Effector CD4-positive, alpha-beta T cell (primary cell): ENCODE data around the gene RABGAP1L.
"Not testable (repeated sequence)": the region's sequence is repeated elsewhere in the genome, so short reads cannot be mapped to it uniquely, and the experiment has no call there.

Experiments used
- DNase-seq: peaks from one replicate; pipeline ENCODE4 v3.0.0-alpha.2; 2020

The RABGAP1L gene

GRCh38 chr1:174397261-174397660 is 237.9 kb downstream of the RABGAP1L start:
- no peak for DNase-seq

GRCh38 chr1:174398246-174398645 is 238.9 kb downstream of the RABGAP1L start:
- DNase-seq: no peak

GRCh38 chr1:174399211-174399610 is 239.9 kb downstream of the RABGAP1L start:
- no peak for DNase-seq

- no peak for DNase-seq
Observed at GRCh38 chr1:174401075-174401474, 241.8 kb downstream of the RABGAP1L start.

GRCh38 chr1:174405219-174405618 is 245.9 kb downstream of the RABGAP1L start:
- no peak for DNase-seq

- DNase-seq: no peak
Observed at GRCh38 chr1:174406421-174406820, 247.1 kb downstream of the RABGAP1L start.

GRCh38 chr1:174407665-174408064 is 248.3 kb downstream of the RABGAP1L start:
- no peak for DNase-seq

- DNase-seq: no peak
Observed at GRCh38 chr1:174408146-174408545, 248.8 kb downstream of the RABGAP1L start.

GRCh38 chr1:174409801-174410200 is 250.5 kb downstream of the RABGAP1L start:
- DNase-seq: not testable (repeated sequence)

GRCh38 chr1:174413632-174414031 is 254.3 kb downstream of the RABGAP1L start:
- no peak for DNase-seq

- no peak for DNase-seq
Observed at GRCh38 chr1:174414203-174414602, 254.9 kb downstream of the RABGAP1L start.

- no peak for DNase-seq
Observed at GRCh38 chr1:174415506-174415905, 256.2 kb downstream of the RABGAP1L start.

- DNase-seq: no peak
Observed at GRCh38 chr1:174417921-174418320, 258.6 kb downstream of the RABGAP1L start.

- no peak for DNase-seq
Observed at GRCh38 chr1:174425121-174425520, 265.8 kb downstream of the RABGAP1L start.

GRCh38 chr1:174426153-174426552 is 266.8 kb downstream of the RABGAP1L start:
- no peak for DNase-seq

GRCh38 chr1:174428033-174428432 is 268.7 kb downstream of the RABGAP1L start:
- no peak for DNase-seq

- DNase-seq: no peak
Observed at GRCh38 chr1:174428739-174429138, 269.4 kb downstream of the RABGAP1L start.

GRCh38 chr1:174433451-174433850 is 274.1 kb downstream of the RABGAP1L start:
- DNase-seq: no peak

GRCh38 chr1:174445351-174445750 is 286.0 kb downstream of the RABGAP1L start:
- DNase-seq: no peak

GRCh38 chr1:174445817-174446216 is 286.5 kb downstream of the RABGAP1L start:
- no peak for DNase-seq

GRCh38 chr1:174447866-174448530 is 288.7 kb downstream of the RABGAP1L start, which contains the start of gene GPR52:
Gene GPR52 (plus strand): TSS chr1:174447964. CDS start chr1:174448112, 148 bp downstream.
- DNase-seq: no peak

GRCh38 chr1:174448531-174448883 is 289.2 kb downstream of the RABGAP1L start:
- DNase-seq: no peak

- DNase-seq: no peak
Observed at GRCh38 chr1:174448974-174449373, 289.7 kb downstream of the RABGAP1L start.

GRCh38 chr1:174451408-174451807 is 292.1 kb downstream of the RABGAP1L start:
- DNase-seq: no peak

GRCh38 chr1:174465855-174466254 is 306.5 kb downstream of the RABGAP1L start:
- no peak for DNase-seq
